ENCODE results near the gene PRDX5. TPM values are rescaled to one million over a fixed set of nuclear protein-coding genes. Genes with fewer than 3 reads are reported as not detected.
A peak's percentile ranks its signal among the peaks of the same experiment; 100 is the strongest.

PRDX5 gene
- total RNA-seq, 1 donor from 2014 or later: 229 TPM

DNA sequence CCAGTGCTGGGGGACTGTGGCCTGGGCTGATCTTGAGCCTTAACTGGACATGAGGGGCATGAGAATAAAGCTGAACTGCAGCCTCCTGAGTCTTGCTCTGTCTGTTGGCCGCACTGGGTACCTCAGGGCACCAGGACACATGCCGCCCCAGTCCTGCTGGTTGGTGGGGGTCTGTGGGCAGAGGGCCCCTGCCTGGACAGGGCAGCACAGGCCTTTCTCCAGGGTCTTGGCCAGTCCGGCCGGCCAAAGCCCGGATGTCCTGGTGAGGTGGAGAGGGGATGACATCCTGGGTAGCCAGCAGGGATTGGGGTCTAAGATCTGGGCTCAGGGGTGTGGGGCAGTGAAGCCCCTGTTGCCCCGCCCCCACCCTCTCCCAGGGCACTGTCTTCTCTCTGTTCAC is 39.5 kb downstream of the PRDX5 start:
- H3K27ac ChIP-seq: peak overlapping the region; percentile 91
- DNase-seq (ENCODE audit: extremely low spot score in 2 of 2): no peak
- intact Hi-C loops (cut with DNase I): no loop called here
- peaks cover 42% of the 10 kb centered on the region for H3K4me1 ChIP-seq
- TF ChIP-seq, protein P1, sequence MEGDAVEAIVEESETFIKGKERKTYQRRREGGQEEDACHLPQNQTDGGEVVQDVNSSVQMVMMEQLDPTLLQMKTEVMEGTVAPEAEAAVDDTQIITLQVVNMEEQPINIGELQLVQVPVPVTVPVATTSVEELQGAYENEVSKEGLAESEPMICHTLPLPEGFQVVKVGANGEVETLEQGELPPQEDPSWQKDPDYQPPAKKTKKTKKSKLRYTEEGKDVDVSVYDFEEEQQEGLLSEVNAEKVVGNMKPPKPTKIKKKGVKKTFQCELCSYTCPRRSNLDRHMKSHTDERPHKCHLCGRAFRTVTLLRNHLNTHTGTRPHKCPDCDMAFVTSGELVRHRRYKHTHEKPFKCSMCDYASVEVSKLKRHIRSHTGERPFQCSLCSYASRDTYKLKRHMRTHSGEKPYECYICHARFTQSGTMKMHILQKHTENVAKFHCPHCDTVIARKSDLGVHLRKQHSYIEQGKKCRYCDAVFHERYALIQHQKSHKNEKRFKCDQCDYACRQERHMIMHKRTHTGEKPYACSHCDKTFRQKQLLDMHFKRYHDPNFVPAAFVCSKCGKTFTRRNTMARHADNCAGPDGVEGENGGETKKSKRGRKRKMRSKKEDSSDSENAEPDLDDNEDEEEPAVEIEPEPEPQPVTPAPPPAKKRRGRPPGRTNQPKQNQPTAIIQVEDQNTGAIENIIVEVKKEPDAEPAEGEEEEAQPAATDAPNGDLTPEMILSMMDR (IDR thresholded peaks at IDR 0.05): no peak
- TF ChIP-seq POLR2A (IDR thresholded peaks at IDR 0.05): no peak
- no peak for TF ChIP-seq POLR2AphosphoS5 (IDR thresholded peaks at IDR 0.05; ENCODE audit: insufficient read depth in 1 of 2, low read depth in 1 of 2)
- no peaks in the 10 kb centered on the region for H3K9me3 ChIP-seq
- H3K4me3 ChIP-seq: no peak overlapping the region
- H3K27me3 ChIP-seq: no peaks in the 10 kb centered on the region
- peaks cover 0 to 16% of the 10 kb centered on the region in 2 donors for H3K36me3 ChIP-seq

GRCh38 chr11:64357904-64358535 is 40.1 kb downstream of the PRDX5 start:
- no peak for DNase-seq (ENCODE audit: extremely low spot score in 2 of 2)
- H3K27ac ChIP-seq: peak overlapping the region; percentile 91
- H3K4me3 ChIP-seq: peak overlapping the region; percentile 70 to 94
- no peaks in the 10 kb centered on the region for H3K9me3 ChIP-seq
- H3K36me3 ChIP-seq: peaks cover 0 to 22% of the 10 kb centered on the region in 2 donors
- TF ChIP-seq POLR2AphosphoS5 (IDR thresholded peaks at IDR 0.05; ENCODE audit: insufficient read depth in 1 of 2, low read depth in 1 of 2) (no peak), POLR2A (IDR thresholded peaks at IDR 0.05) (no peak)
- TF ChIP-seq, protein P1 (IDR thresholded peaks at IDR 0.05): no peak
- intact Hi-C loops (cut with DNase I): no loop called here
- H3K4me1 ChIP-seq: peaks cover 42% of the 10 kb centered on the region
- H3K27me3 ChIP-seq: no peaks in the 10 kb centered on the region

DNA sequence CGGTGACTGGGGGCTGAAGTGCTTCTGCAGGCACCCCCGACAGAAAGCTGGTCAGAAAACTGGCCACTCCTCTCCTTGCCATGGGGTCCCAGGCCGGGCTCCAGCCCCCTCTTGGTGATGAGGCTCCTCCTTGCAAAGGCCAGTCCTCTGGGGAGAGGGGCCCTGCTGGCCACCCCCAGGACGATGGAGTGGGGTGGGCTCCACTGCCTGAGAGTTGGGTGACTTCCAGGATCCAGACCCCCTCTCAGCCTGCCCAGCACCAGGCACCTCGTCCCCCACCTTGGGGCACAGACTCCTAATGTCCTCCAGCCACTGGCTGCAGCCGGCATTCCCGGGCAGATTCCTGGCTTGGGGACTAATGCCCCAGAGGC is 40.6 kb downstream of the PRDX5 start:
- TF ChIP-seq POLR2AphosphoS5 (IDR thresholded peaks at IDR 0.05; ENCODE audit: insufficient read depth in 1 of 2, low read depth in 1 of 2) (no peak), POLR2A (IDR thresholded peaks at IDR 0.05) (no peak)
- TF ChIP-seq, protein P1 (IDR thresholded peaks at IDR 0.05): no peak
- H3K27ac ChIP-seq: peak overlapping the region; percentile 91
- peak overlapping the region; percentile 70 to 94 for H3K4me3 ChIP-seq
- no peaks in the 10 kb centered on the region for H3K27me3 ChIP-seq
- peaks cover 42% of the 10 kb centered on the region for H3K4me1 ChIP-seq
- no peaks in the 10 kb centered on the region for H3K9me3 ChIP-seq
- no peak for DNase-seq (ENCODE audit: extremely low spot score in 2 of 2)
- peaks cover 0 to 27% of the 10 kb centered on the region in 2 donors for H3K36me3 ChIP-seq
- intact Hi-C loops (cut with DNase I): no loop called here

GRCh38 chr11:64358907-64359711 is 41.2 kb downstream of the PRDX5 start, which contains the start of gene RPS6KA4:
Gene RPS6KA4, plus strand, starts transcription at chr11:64359162. Its CDS starts 74 bp downstream, at chr11:64359236.
- intact Hi-C loops (cut with DNase I): no loop called here
- H3K4me1 ChIP-seq: peaks cover 42% of the 10 kb centered on the region
- no peak for DNase-seq (ENCODE audit: extremely low spot score in 2 of 2)

More at GRCh38 chr11:64358907-64359711, 41.2 kb downstream of the PRDX5 start, which contains the start of gene RPS6KA4:
- peaks cover 0 to 33% of the 10 kb centered on the region in 2 donors for H3K36me3 ChIP-seq
- TF ChIP-seq, protein P1 (IDR thresholded peaks at IDR 0.05): no peak
- peak in 1 of 2 donors; percentile 12 for TF ChIP-seq POLR2A (IDR thresholded peaks at IDR 0.05)
- peak in 1 of 2 donors; percentile 64 for TF ChIP-seq POLR2AphosphoS5 (IDR thresholded peaks at IDR 0.05; ENCODE audit: insufficient read depth in 1 of 2, low read depth in 1 of 2)
- no peaks in the 10 kb centered on the region for H3K27me3 ChIP-seq
- H3K27ac ChIP-seq: peak within 1 kb of the TSS; percentile 91
- H3K4me3 ChIP-seq: peak within 1 kb of the TSS; percentile 70 to 94
- H3K9me3 ChIP-seq: no peaks in the 10 kb centered on the region
